Gastrocnemius medialis (tissue), 4 donors: ENCODE results near the gene DEPDC1B.

Experiments
- CTCF ChIP-seq, 5 experiments: fragments of 450-650 bp in 3 of 5; fragments of 200-600 bp in 2 of 5; sonication (generic) in 2 of 5; IDR thresholded peaks in 4 of 5; conservative IDR thresholded peaks in 1 of 5; 1 replicate in 4 of 5; 2 replicates in 1 of 5; pipeline ENCODE4 v1.5.1; 2016 to 2019; ENCODE audit warnings: antibody characterized with exemption in 5 of 5, mild to moderate bottlenecking in 3 of 5, moderate library complexity in 3 of 5
- POLR2A ChIP-seq, 2 donors: fragments of 450-650 bp; IDR thresholded peaks; one replicate each; pipeline ENCODE4 v1.6.1; 2017; ENCODE audit warnings: antibody characterized with exemption in 2 of 2, mild to moderate bottlenecking in 2 of 2, moderate library complexity in 2 of 2

- TF ChIP-seq CTCF (IDR thresholded peaks at IDR 0.05 in 4 of 5, conservative IDR thresholded peaks at IDR 0.05 in 1 of 5) = no peak
- no peak for TF ChIP-seq POLR2A (IDR thresholded peaks at IDR 0.05)
These were observed 38.5 kb upstream of the DEPDC1B start for GRCh38 chr5:60738461-60738860.
